WTC11 (cell line): ENCODE results near the gene HJV. TPM values are rescaled to one million over a fixed set of nuclear protein-coding genes. Genes with fewer than 3 reads are reported as not detected.
"Not testable (repeated sequence)": the region's sequence is repeated elsewhere in the genome, so short reads cannot be mapped to it uniquely, and the experiment has no call there.

Experiments used
- ATAC-seq: fragments of 200-7000 bp; cut with Tn5 transposase; 2 replicates; pipeline ENCODE4 v1.10.0; 2021; ENCODE audit warnings: mild to moderate bottlenecking, moderate library complexity
- CTCF ChIA-PET: fragments of 300-600 bp; sonication (Branson Sonifier 250); formaldehyde crosslinking; loops from one replicate; lab custom pipeline; 2021; ENCODE audit warnings: antibody characterized with exemption; lab: Charles Lee
- POLR2A ChIA-PET: fragments of 350-600 bp; sonication (Branson Sonifier 250); formaldehyde crosslinking; loops from one replicate; lab custom pipeline; 2021; ENCODE audit warnings: antibody characterized with exemption; lab: Charles Lee
- DNase-seq: peaks from one replicate; pipeline ENCODE4 v3.0.0; 2021; ENCODE audit warnings: low spot score
- H3K27ac Mint-ChIP-seq: 2 replicates; pipeline ENCODE4 v1.8.0; 2021; ENCODE audit warnings: mixed read lengths
- H3K27me3 Mint-ChIP-seq: 2 replicates; pipeline ENCODE4 v1.8.0; 2021; ENCODE audit warnings: low read depth, mild to moderate bottlenecking, moderate library complexity, mixed read lengths
- H3K36me3 Mint-ChIP-seq: 2 replicates; pipeline ENCODE4 v1.8.0; 2021; ENCODE audit warnings: mixed read lengths
- H3K4me1 Mint-ChIP-seq: 2 replicates; pipeline ENCODE4 v1.8.0; 2022; ENCODE audit warnings: mixed read lengths
- H3K4me3 Mint-ChIP-seq: 2 replicates; pipeline ENCODE4 v1.8.0; 2021; ENCODE audit warnings: mild to moderate bottlenecking, moderate library complexity, mixed read lengths
- H3K9me3 Mint-ChIP-seq: 2 replicates; pipeline ENCODE4 v1.8.0; 2021; ENCODE audit warnings: mixed read lengths
- ATF1 ChIP-seq: sonication (generic); formaldehyde crosslinking; IDR thresholded peaks from 2 replicates; pipeline ENCODE4 v1.8.1; 2023; ENCODE audit warnings: mild to moderate bottlenecking, moderate library complexity, missing genetic modification reagents
- CBFB ChIP-seq: sonication (generic); formaldehyde crosslinking; IDR thresholded peaks from 2 replicates; pipeline ENCODE4 v1.8.1; 2022; ENCODE audit warnings: mild to moderate bottlenecking, low read depth, missing genetic modification reagents
- CREB1 ChIP-seq: sonication (generic); formaldehyde crosslinking; IDR thresholded peaks from 2 replicates; pipeline ENCODE4 v1.8.0; 2023; ENCODE audit warnings: mild to moderate bottlenecking, missing genetic modification reagents
- CREM ChIP-seq: sonication (generic); formaldehyde crosslinking; IDR thresholded peaks from 2 replicates; pipeline ENCODE4 v1.8.1; 2022; ENCODE audit warnings: mild to moderate bottlenecking, missing genetic modification reagents, moderate library complexity
- ELF4 ChIP-seq: sonication (generic); formaldehyde crosslinking; IDR thresholded peaks from 2 replicates; pipeline ENCODE4 v1.8.1; 2022; ENCODE audit warnings: low read depth, mild to moderate bottlenecking, moderate library complexity, missing genetic modification reagents
- EMX1 ChIP-seq: fragments of 250-450 bp; sonication (Bioruptor Pico); IDR thresholded peaks from 2 replicates; pipeline ENCODE4 v1.8.0; 2021; ENCODE audit warnings: mild to moderate bottlenecking
- FOXP1 ChIP-seq: sonication (generic); formaldehyde crosslinking; IDR thresholded peaks from 2 replicates; pipeline ENCODE4 v1.8.0; 2022; ENCODE audit warnings: missing genetic modification reagents, mild to moderate bottlenecking, moderate library complexity, borderline replicate concordance
- GABPB1 ChIP-seq: sonication (generic); formaldehyde crosslinking; IDR thresholded peaks from 2 replicates; pipeline ENCODE4 v1.8.1; 2023; ENCODE audit warnings: mild to moderate bottlenecking, missing genetic modification reagents
- GTF2I ChIP-seq: fragments of 250-450 bp; sonication (Bioruptor Pico); conservative IDR thresholded peaks from 2 replicates; pipeline ENCODE4 v1.4.0; 2021; ENCODE audit warnings: mild to moderate bottlenecking
- JAZF1 ChIP-seq: fragments of 250-450 bp; sonication (Bioruptor Pico); IDR thresholded peaks from 2 replicates; pipeline ENCODE4 v1.9.0; 2021; ENCODE audit warnings: moderate library complexity, mild to moderate bottlenecking, inconsistent platforms
- MYBL2 ChIP-seq: sonication (generic); formaldehyde crosslinking; IDR thresholded peaks from 2 replicates; pipeline ENCODE4 v1.8.1; 2023; ENCODE audit warnings: mild to moderate bottlenecking, moderate library complexity, missing genetic modification reagents
- NFE2L1 ChIP-seq: sonication (generic); formaldehyde crosslinking; IDR thresholded peaks from 2 replicates; pipeline ENCODE4 v1.8.1; 2023; ENCODE audit warnings: missing genetic modification reagents
- NFYB ChIP-seq: sonication (generic); formaldehyde crosslinking; conservative IDR thresholded peaks from 2 replicates; pipeline ENCODE4 v1.8.0; 2022; ENCODE audit warnings: low read depth, missing genetic modification reagents
- PRDM15 ChIP-seq: sonication (generic); formaldehyde crosslinking; IDR thresholded peaks from 2 replicates; pipeline ENCODE4 v1.8.0; 2022; ENCODE audit warnings: missing genetic modification reagents
- PRRX2 ChIP-seq: fragments of 250-450 bp; sonication (Bioruptor Pico); IDR thresholded peaks from 2 replicates; pipeline ENCODE4 v1.8.0; 2021; ENCODE audit warnings: mild to moderate bottlenecking
- RELA ChIP-seq: sonication (generic); formaldehyde crosslinking; IDR thresholded peaks from 2 replicates; pipeline ENCODE4 v1.8.1; 2022; ENCODE audit warnings: missing genetic modification reagents, mild to moderate bottlenecking, borderline replicate concordance
- RORB ChIP-seq: fragments of 250-450 bp; sonication (Bioruptor Pico); IDR thresholded peaks from 2 replicates; pipeline ENCODE4 v1.9.0; 2021; ENCODE audit warnings: mild to moderate bottlenecking
- SP1 ChIP-seq: sonication (generic); formaldehyde crosslinking; conservative IDR thresholded peaks from 2 replicates; pipeline ENCODE4 v1.8.1; 2022; ENCODE audit warnings: missing genetic modification reagents
- TP53 ChIP-seq: sonication (generic); formaldehyde crosslinking; IDR thresholded peaks from 2 replicates; pipeline ENCODE4 v1.8.1; 2023; ENCODE audit warnings: mild to moderate bottlenecking, missing genetic modification reagents
- USF1 ChIP-seq: sonication (generic); formaldehyde crosslinking; IDR thresholded peaks from 2 replicates; pipeline ENCODE4 v1.8.0; 2022; ENCODE audit warnings: mild to moderate bottlenecking, missing genetic modification reagents
- ZBTB21 ChIP-seq: sonication (generic); formaldehyde crosslinking; IDR thresholded peaks from 2 replicates; pipeline ENCODE4 v1.8.1; 2023; ENCODE audit warnings: mild to moderate bottlenecking, missing genetic modification reagents, borderline replicate concordance
- ZNF121 ChIP-seq: sonication (generic); formaldehyde crosslinking; IDR thresholded peaks from 2 replicates; pipeline ENCODE4 v1.8.0; 2023; ENCODE audit warnings: missing genetic modification reagents
- ZNF138 ChIP-seq: sonication (generic); formaldehyde crosslinking; conservative IDR thresholded peaks from 2 replicates; pipeline ENCODE4 v1.8.1; 2022; ENCODE audit warnings: mild to moderate bottlenecking, moderate library complexity, missing genetic modification reagents
- ZNF219 ChIP-seq: sonication (generic); formaldehyde crosslinking; IDR thresholded peaks from 2 replicates; pipeline ENCODE4 v1.8.0; 2023; ENCODE audit warnings: missing genetic modification reagents, mild to moderate bottlenecking, borderline replicate concordance
- ZNF232 ChIP-seq: sonication (generic); formaldehyde crosslinking; IDR thresholded peaks from 2 replicates; pipeline ENCODE4 v1.8.0; 2022; ENCODE audit warnings: mild to moderate bottlenecking, missing genetic modification reagents
- total RNA-seq: library from RNA; stranded (reverse); gene quantifications from 3 replicates; pipeline ENCODE4 v1.2.3, GENCODE V29; 2021
- TF ChIP-seq, protein P1 (sequence below): sonication (generic); formaldehyde crosslinking; IDR thresholded peaks from 2 replicates; pipeline ENCODE4 v1.8.1; 2023; ENCODE audit warnings: mild to moderate bottlenecking, missing genetic modification reagents, moderate library complexity
- TF ChIP-seq, protein P2 (sequence below): sonication (generic); formaldehyde crosslinking; IDR thresholded peaks from 2 replicates; pipeline ENCODE4 v1.8.0; 2022; ENCODE audit warnings: mild to moderate bottlenecking, missing genetic modification reagents

Gene HJV
- total RNA-seq, 1 experiment from 2014 or later: 0.31 TPM

DNA sequence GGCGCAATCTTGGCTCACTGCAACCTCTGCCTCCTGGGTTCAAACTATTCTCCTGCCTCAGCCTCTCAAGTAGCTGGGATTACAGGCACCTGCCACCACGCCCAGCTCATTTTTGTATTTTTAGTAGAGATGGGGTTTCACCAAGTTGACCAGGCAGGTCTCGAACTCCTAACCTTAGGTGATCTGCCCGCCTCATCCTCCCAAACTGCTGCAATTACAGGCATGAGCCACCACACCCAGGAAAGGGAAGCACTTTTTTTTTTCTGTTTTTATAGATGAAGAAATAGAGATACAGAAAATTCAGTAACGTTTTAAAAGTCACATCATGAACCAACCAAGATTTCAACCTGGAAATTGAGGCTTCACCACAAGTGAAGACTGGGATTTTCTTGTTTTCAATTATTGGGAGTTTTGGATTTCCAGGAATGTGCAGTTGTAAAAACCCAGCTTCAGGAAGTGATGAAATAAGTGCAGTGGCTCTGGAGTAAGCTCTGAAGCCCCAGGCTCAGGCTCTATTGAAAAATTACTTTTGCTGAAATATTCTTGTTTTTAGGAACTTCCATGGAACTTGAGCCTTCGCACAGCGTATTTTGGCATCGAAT lies 27.1 kb upstream of the HJV start:
- H3K36me3 Mint-ChIP-seq, H3K27me3 Mint-ChIP-seq, ATAC-seq, H3K9me3 Mint-ChIP-seq, DNase-seq, H3K4me3 Mint-ChIP-seq: not testable (repeated sequence)
- Mint-ChIP-seq H3K4me1 (peaks cover 14% of the 10 kb centered on the region), H3K27ac (peak overlapping the region; percentile 16; the same call in 1 of the 2 replicates)
- CTCF ChIA-PET: interaction anchor here (0.8 to 1.2 kb wide), 4 partner anchors 9 to 84 kb away, joined by 3 to 4 read pairs (median 4); partner anchors contain the start of gene POLR3GL
- POLR2A ChIA-PET: interaction anchor here (0.9 to 5.9 kb wide), 2 partner anchors 11 to 190 kb away, joined by 3 to 62 read pairs; partner anchors contain the start of gene PIAS3
- TF ChIP-seq GABPB1 (CRISPR knock-in tag): peak; percentile 57; the same call in 1 of the 2 replicates

GRCh38 chr1:146046664-146047063 lies 25.1 kb upstream of the HJV start:
- DNase-seq (no peak), ATAC-seq (no peak)
- POLR2A ChIA-PET: no interaction called here
- H3K9me3 Mint-ChIP-seq: no peaks in the 10 kb centered on the region
- H3K36me3 Mint-ChIP-seq: no peaks in the 10 kb centered on the region
- CTCF ChIA-PET: interaction anchor here (0.6 to 0.9 kb wide), 3 partner anchors 12 to 201 kb away, joined by 3 to 6 read pairs (median 3); no protein-coding TSS in a partner anchor
- H3K27ac Mint-ChIP-seq: no peak overlapping the region
- H3K4me1 Mint-ChIP-seq: peaks cover 11% of the 10 kb centered on the region
- no peaks in the 10 kb centered on the region for H3K27me3 Mint-ChIP-seq
- TF ChIP-seq CREB1 (CRISPR knock-in tag): no peak
- TF ChIP-seq TP53: no peak
- TF ChIP-seq, protein P1, sequence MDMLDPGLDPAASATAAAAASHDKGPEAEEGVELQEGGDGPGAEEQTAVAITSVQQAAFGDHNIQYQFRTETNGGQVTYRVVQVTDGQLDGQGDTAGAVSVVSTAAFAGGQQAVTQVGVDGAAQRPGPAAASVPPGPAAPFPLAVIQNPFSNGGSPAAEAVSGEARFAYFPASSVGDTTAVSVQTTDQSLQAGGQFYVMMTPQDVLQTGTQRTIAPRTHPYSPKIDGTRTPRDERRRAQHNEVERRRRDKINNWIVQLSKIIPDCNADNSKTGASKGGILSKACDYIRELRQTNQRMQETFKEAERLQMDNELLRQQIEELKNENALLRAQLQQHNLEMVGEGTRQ (CRISPR knock-in tag): no peak
- no peak for TF ChIP-seq NFE2L1
- TF ChIP-seq ZNF121 (CRISPR knock-in tag): no peak
- no peak for TF ChIP-seq NFYB (CRISPR knock-in tag)
- no peak for TF ChIP-seq ELF4 (CRISPR knock-in tag)
- TF ChIP-seq PRDM15 (CRISPR knock-in tag): no peak
- TF ChIP-seq ZNF138 (CRISPR knock-in tag): no peak
- TF ChIP-seq RELA (CRISPR knock-in tag): no peak
- no peak for TF ChIP-seq ATF1 (CRISPR knock-in tag)
- no peak for TF ChIP-seq GTF2I (CRISPR knock-in tag)
- TF ChIP-seq ZNF232 (CRISPR knock-in tag): no peak
- no peak for TF ChIP-seq PRRX2 (CRISPR knock-in tag)
- TF ChIP-seq ZBTB21 (CRISPR knock-in tag): no peak
- no peak for TF ChIP-seq JAZF1 (CRISPR knock-in tag)
- TF ChIP-seq ZNF219: no peak
- TF ChIP-seq RORB (CRISPR knock-in tag): no peak
- no peak overlapping the region for H3K4me3 Mint-ChIP-seq

DNA sequence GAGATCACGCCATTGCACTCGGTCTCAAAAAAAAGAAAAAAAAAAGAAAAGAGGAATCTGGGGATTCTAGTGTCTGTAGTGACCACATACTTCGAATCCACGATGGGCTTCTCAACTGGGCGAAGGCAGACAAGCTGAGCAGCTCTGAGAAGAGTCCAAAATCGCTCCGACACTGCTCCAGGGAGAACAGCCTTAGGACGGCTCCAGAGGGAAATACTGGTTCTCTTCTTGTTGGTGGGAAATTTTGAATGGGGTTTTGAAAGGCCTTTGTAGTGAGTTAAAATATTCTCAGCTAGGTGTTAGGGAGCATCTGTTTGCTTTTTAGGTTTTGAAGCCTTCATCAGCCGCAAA lies 18.3 kb upstream of the HJV start:
- H3K4me1 Mint-ChIP-seq: peaks cover 4% of the 10 kb centered on the region
- H3K4me3 Mint-ChIP-seq: peak overlapping the region; percentile 100
- no peaks in the 10 kb centered on the region for H3K9me3 Mint-ChIP-seq
- no peaks in the 10 kb centered on the region for H3K36me3 Mint-ChIP-seq
- POLR2A ChIA-PET: interaction anchor here (6.0 kb wide), 1 partner anchor 10 kb away, joined by 62 read pairs; no protein-coding TSS in a partner anchor
- TF ChIP-seq ZNF219: no peak
- TF ChIP-seq NFYB (CRISPR knock-in tag): no peak
- TF ChIP-seq, protein P2, sequence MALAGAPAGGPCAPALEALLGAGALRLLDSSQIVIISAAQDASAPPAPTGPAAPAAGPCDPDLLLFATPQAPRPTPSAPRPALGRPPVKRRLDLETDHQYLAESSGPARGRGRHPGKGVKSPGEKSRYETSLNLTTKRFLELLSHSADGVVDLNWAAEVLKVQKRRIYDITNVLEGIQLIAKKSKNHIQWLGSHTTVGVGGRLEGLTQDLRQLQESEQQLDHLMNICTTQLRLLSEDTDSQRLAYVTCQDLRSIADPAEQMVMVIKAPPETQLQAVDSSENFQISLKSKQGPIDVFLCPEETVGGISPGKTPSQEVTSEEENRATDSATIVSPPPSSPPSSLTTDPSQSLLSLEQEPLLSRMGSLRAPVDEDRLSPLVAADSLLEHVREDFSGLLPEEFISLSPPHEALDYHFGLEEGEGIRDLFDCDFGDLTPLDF (CRISPR knock-in tag): no peak
- TF ChIP-seq EMX1 (CRISPR knock-in tag): no peak
- TF ChIP-seq SP1: no peak
- TF ChIP-seq PRRX2 (CRISPR knock-in tag): no peak
- no peak for TF ChIP-seq CREM (CRISPR knock-in tag)
- no peak for TF ChIP-seq GTF2I (CRISPR knock-in tag)
- TF ChIP-seq GABPB1 (CRISPR knock-in tag): no peak
- TF ChIP-seq ZNF138 (CRISPR knock-in tag): no peak
- TF ChIP-seq FOXP1 (CRISPR knock-in tag): no peak
- TF ChIP-seq CREB1 (CRISPR knock-in tag): no peak
- TF ChIP-seq MYBL2: no peak
- TF ChIP-seq USF1 (CRISPR knock-in tag): no peak
- TF ChIP-seq CBFB (CRISPR knock-in tag): no peak
- TF ChIP-seq, all 79 proteins: peak for 0
- peaks cover 4% of the 10 kb centered on the region; the same call in 1 of the 2 replicates for H3K27me3 Mint-ChIP-seq
- no peak for ATAC-seq
- CTCF ChIA-PET: interaction anchor here (1.0 to 5.3 kb wide), 5 partner anchors 8 to 194 kb away, joined by 3 to 25 read pairs (median 5); partner anchors contain the start of genes NUDT17 and PIAS3
- H3K27ac Mint-ChIP-seq: no peak overlapping the region; the same call in 1 of the 2 replicates
- DNase-seq: no peak
